SK-N-SH (cell line): ENCODE results near the gene MYO18A. TPM values are rescaled to one million over a fixed set of nuclear protein-coding genes. Genes with fewer than 3 reads are reported as not detected.

Source experiments
- CTCF ChIA-PET: fragments of 300-600, 350-600 bp; formaldehyde crosslinking; extraction: SDS; loops from one replicate; lab custom pipeline; 2021; lab: Yijun Ruan, JAX
- POLR2A ChIA-PET: fragments of 350-600 bp; sonication (Branson Sonifier 250); formaldehyde crosslinking; extraction: SDS; loops from one replicate; lab custom pipeline; 2020; ENCODE audit warnings: antibody characterized with exemption, inconsistent platforms; lab: Yijun Ruan, JAX
- DNase-seq: peaks from one replicate; pipeline ENCODE4 v3.0.0; 2012
- H2AFZ ChIP-seq: fragments of 200-600 bp; sonication (generic); 2 replicates; pipeline ENCODE4 v1.8.1; 2016; ENCODE audit warnings: antibody characterized with exemption, mild to moderate bottlenecking, low read depth
- H3F3A ChIP-seq: fragments of 200-600 bp; sonication (generic); replicated peaks from 2 replicates; pipeline ENCODE3; 2016; ENCODE audit warnings: antibody characterized with exemption, mild to moderate bottlenecking; ENCODE audit not compliant: insufficient read depth
- H3K27ac ChIP-seq, 2 experiments: fragments of 200-500 bp in 1 of 2; fragments of 200-600 bp in 1 of 2; sonication (Bioruptor generic) in 1 of 2; sonication (generic), shearing (Covaris generic) in 1 of 2; 2 replicates each; pipeline versions ENCODE4 v1.5.1 to v1.6.1; 2014 to 2016; ENCODE audit warnings: low read depth in 2 of 2, inconsistent platforms in 1 of 2, low read length in 1 of 2, mild to moderate bottlenecking in 1 of 2, mixed read lengths in 1 of 2
- H3K27me3 ChIP-seq: fragments of 200-600 bp; sonication (generic), shearing (Covaris generic); 2 replicates; pipeline ENCODE4 v1.6.1; 2016; ENCODE audit warnings: mixed run types; ENCODE audit not compliant: insufficient read depth
- H3K36me3 ChIP-seq, 2 experiments: fragments of 200-500 bp in 1 of 2; fragments of 200-600 bp in 1 of 2; sonication (Bioruptor generic) in 1 of 2; sonication (generic) in 1 of 2; replicated peaks in 1 of 2; 2 replicates each; pipeline versions ENCODE3 to v1.5.1; 2014 to 2016; ENCODE audit warnings: low read length in 1 of 2, mild to moderate bottlenecking in 1 of 2; ENCODE audit not compliant: insufficient read depth in 2 of 2, control insufficient read depth in 1 of 2
- H3K4me1 ChIP-seq, 2 experiments: fragments of 200-500 bp in 1 of 2; fragments of 200-600 bp in 1 of 2; sonication (Bioruptor generic) in 1 of 2; sonication (generic), shearing (Covaris generic) in 1 of 2; 2 replicates each; pipeline versions ENCODE4 v1.5.1 to v1.6.1; 2014 to 2016; ENCODE audit warnings: low read depth in 1 of 2, low read length in 1 of 2, mixed run types in 1 of 2; ENCODE audit not compliant: insufficient read depth in 2 of 2, control insufficient read depth in 1 of 2
- H3K4me2 ChIP-seq: fragments of 200-600 bp; sonication (generic), shearing (Covaris generic); 2 replicates; pipeline ENCODE4 v1.6.1; 2017; ENCODE audit warnings: mixed run types
- H3K4me3 ChIP-seq, 2 experiments: fragments of 200-500 bp in 1 of 2; fragments of 200-600 bp in 1 of 2; sonication (Bioruptor generic) in 1 of 2; sonication (generic), shearing (Covaris generic) in 1 of 2; 2 replicates each; pipeline versions ENCODE4 v1.5.1 to v1.8.1; 2014 to 2016; ENCODE audit warnings: low read depth in 2 of 2, inconsistent platforms in 1 of 2, low read length in 1 of 2, mild to moderate bottlenecking in 1 of 2, mixed read lengths in 1 of 2, moderate library complexity in 1 of 2
- H3K79me2 ChIP-seq: fragments of 200-600 bp; sonication (generic); 2 replicates; pipeline ENCODE4 v1.8.1; 2017; ENCODE audit warnings: mild to moderate bottlenecking; ENCODE audit not compliant: insufficient read depth
- H3K9ac ChIP-seq: fragments of 200-600 bp; sonication (generic); 2 replicates; pipeline ENCODE4 v1.6.1; 2017; ENCODE audit warnings: mixed run types
- H3K9me2 ChIP-seq: fragments of 200-600 bp; sonication (generic); 2 replicates; pipeline ENCODE4 v1.6.1; 2017; ENCODE audit warnings: mixed run types
- H3K9me3 ChIP-seq: fragments of 200-600 bp; sonication (generic); 2 replicates; pipeline ENCODE4 v1.6.1; 2017; ENCODE audit warnings: mixed run types, mild to moderate bottlenecking, moderate library complexity
- H4K20me1 ChIP-seq: fragments of 200-600 bp; sonication (generic); 2 replicates; pipeline ENCODE4 v1.6.1; 2017; ENCODE audit warnings: mild to moderate bottlenecking, mixed run types; ENCODE audit not compliant: insufficient read depth
- CHD2 ChIP-seq: fragments of 150-350 bp; IDR thresholded peaks from 2 replicates; pipeline ENCODE4 v1.6.1; 2018; ENCODE audit warnings: low read length; ENCODE audit not compliant: partially characterized antibody
- ELF1 ChIP-seq: IDR thresholded peaks from 2 replicates; pipeline ENCODE4 v1.4.0; 2012
- EP300 ChIP-seq, 2 experiments: IDR thresholded peaks; 2 replicates each; pipeline versions ENCODE4 v1.4.0 to v1.6.1; 2012; ENCODE audit warnings: borderline replicate concordance in 1 of 2, low read depth in 1 of 2, low read length in 1 of 2
- FOSL2 ChIP-seq: IDR thresholded peaks from 2 replicates; pipeline ENCODE4 v1.4.0; 2012; ENCODE audit warnings: low read depth, mild to moderate bottlenecking, moderate library complexity, borderline replicate concordance
- FOXM1 ChIP-seq: IDR thresholded peaks from 2 replicates; pipeline ENCODE4 v1.4.0; 2012; ENCODE audit warnings: low read depth, mild to moderate bottlenecking
- GABPA ChIP-seq: IDR thresholded peaks from 2 replicates; pipeline ENCODE4 v1.4.0; 2012; ENCODE audit warnings: low read depth, mild to moderate bottlenecking
- MXI1 ChIP-seq: IDR thresholded peaks from 2 replicates; pipeline ENCODE4 v1.6.1; 2012; ENCODE audit warnings: mild to moderate bottlenecking, low read depth, low read length, improper control_type of control experiment
- POLR2AphosphoS5 ChIP-seq: IDR thresholded peaks from 2 replicates; pipeline ENCODE4 v1.6.1; 2012; ENCODE audit warnings: low read depth, low read length
- RAD21 ChIP-seq: IDR thresholded peaks from 2 replicates; pipeline ENCODE4 v1.6.1; 2012; ENCODE audit warnings: mild to moderate bottlenecking, low read length
- RCOR1 ChIP-seq: fragments of 150-350 bp; IDR thresholded peaks from 2 replicates; pipeline ENCODE4 v1.6.1; 2017; ENCODE audit warnings: antibody characterized with exemption, low read length
- REST ChIP-seq: IDR thresholded peaks from 2 replicates; pipeline ENCODE4 v1.6.1; 2012; ENCODE audit warnings: mild to moderate bottlenecking, low read depth, low read length, moderate library complexity
- RXRA ChIP-seq: IDR thresholded peaks from 2 replicates; pipeline ENCODE4 v1.4.0; 2012; ENCODE audit warnings: low read depth, mild to moderate bottlenecking, borderline replicate concordance
- SIN3A ChIP-seq: IDR thresholded peaks from 2 replicates; pipeline ENCODE4 v1.6.1; 2012; ENCODE audit warnings: low read depth, mild to moderate bottlenecking, low read length, moderate library complexity, borderline replicate concordance
- TAF1 ChIP-seq: IDR thresholded peaks from 2 replicates; pipeline ENCODE4 v1.6.1; 2012; ENCODE audit warnings: low read depth, mild to moderate bottlenecking, low read length, moderate library complexity, borderline replicate concordance
- ZBTB33 ChIP-seq: IDR thresholded peaks from 2 replicates; pipeline ENCODE4 v1.4.0; 2012; ENCODE audit warnings: low read depth, borderline replicate concordance
- WGBS: methylation state at CpG from one replicate; pipeline ENCODE4 v1.1.6; 2017; ENCODE audit warnings: low lambda C conversion rate; 5-methylcytosine and 5-hydroxymethylcytosine counted together
- polyA plus RNA-seq, 3 experiments: library from polyadenylated mRNA; depleted of rRNA; stranded (reverse); fragments of >200 nt; gene quantifications; 2 replicates each; pipeline ENCODE4 v1.2.3, GENCODE V29; 2012

Gene MYO18A
- polyA plus RNA-seq, 1 of the 3 experiments (the other 2 are of a cell fraction): 6.6 TPM

DNA sequence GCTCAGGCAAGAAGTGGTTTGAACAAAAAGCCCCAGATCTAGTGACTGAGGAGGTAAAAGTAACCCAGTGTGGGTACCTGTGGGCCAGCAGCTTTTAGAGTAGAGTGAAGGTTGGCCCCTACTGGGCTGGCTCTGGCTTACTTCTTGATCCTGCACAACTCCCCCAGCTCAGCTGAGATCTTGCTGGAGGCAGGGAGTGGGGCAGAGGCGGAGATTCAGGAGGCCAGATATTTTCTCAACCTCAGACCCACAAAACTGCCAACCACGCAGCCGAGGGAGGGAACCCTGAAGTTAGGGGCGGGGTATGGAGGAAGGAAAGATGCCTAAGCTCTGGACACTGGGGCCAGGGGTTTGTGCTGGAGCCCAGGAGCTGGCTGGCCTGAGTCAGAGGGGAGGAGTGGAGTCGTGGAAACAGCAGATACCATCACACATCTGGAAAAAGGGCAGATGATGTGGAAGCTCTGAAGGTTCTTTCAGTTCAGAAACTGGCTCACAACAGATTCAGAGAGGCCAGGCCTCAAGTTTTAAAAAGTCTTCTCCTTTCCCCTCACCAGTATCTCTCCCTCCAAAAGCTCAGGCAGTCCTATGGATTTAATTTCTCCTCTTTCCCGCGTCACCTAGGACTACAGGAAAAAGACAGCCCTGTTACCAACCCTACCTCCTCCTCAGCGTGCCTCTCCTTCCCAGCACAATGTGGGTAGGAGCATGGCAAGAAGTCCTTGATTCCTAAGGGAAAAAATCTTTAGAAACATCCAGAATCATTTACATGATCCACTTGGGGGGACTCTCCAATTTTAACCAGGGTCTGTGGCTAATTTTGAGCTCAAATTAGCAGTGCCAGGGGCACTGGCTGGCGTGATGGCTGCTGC lies 48.1 kb downstream of the MYO18A start (continued):
- no peak for TF ChIP-seq ZBTB33
- no peak for TF ChIP-seq EP300 (IDR thresholded peaks at IDR 0.05; ENCODE audit: borderline replicate concordance in 1 of 2, low read depth in 1 of 2, low read length in 1 of 2)
- TF ChIP-seq ELF1: no peak
- no peak for TF ChIP-seq CHD2
- no peak for TF ChIP-seq REST
- TF ChIP-seq TAF1: no peak

GRCh38 chr17:29129731-29130130 lies 50.5 kb downstream of the MYO18A start:
- ChIA-PET POLR2A (no interaction called here), CTCF (interaction anchor here (1.5 to 22.1 kb wide), 6 partner anchors 12 to 164 kb away, joined by 5 to 535 read pairs (median 76); partner anchors contain the start of gene MYO18A)
- WGBS: 96% methylated on average over 4 of the region's 4 CpGs
- Histone ChIP-seq H3K36me3 (no peaks in the 10 kb centered on the region), H3K9me2 (no peaks in the 10 kb centered on the region), H2AFZ (no peak overlapping the region), H3K79me2 (no peaks in the 10 kb centered on the region), H3K4me2 (no peak overlapping the region), H4K20me1 (no peaks in the 10 kb centered on the region), H3K9me3 (no peaks in the 10 kb centered on the region), H3K4me1 (peaks cover 18 to 21% of the 10 kb centered on the region in 2 experiments), H3K27ac (no peak overlapping the region), H3K4me3 (no peak overlapping the region), H3F3A (peaks cover 8% of the 10 kb centered on the region), H3K9ac (no peak overlapping the region), H3K27me3 (no peaks in the 10 kb centered on the region)
- TF ChIP-seq MXI1 (no peak), FOXM1 (no peak), RCOR1 (no peak), FOSL2 (no peak), RXRA (no peak), ELF1 (no peak), RAD21 (no peak), SIN3A (no peak), GABPA (no peak), POLR2AphosphoS5 (no peak), EP300 (IDR thresholded peaks at IDR 0.05; ENCODE audit: borderline replicate concordance in 1 of 2, low read depth in 1 of 2, low read length in 1 of 2) (no peak)
- no peak for DNase-seq
